PC-9 (cell line): Measurements from ENCODE around the gene FARS2. TPM values are rescaled to one million over a fixed set of nuclear protein-coding genes. Genes with fewer than 3 reads are reported as not detected.
"Not testable (repeated sequence)": the region's sequence is repeated elsewhere in the genome, so short reads cannot be mapped to it uniquely, and the experiment has no call there.

Experiments used
- BruUV-seq: library from RNA; stranded (reverse); fragments of 400-500 nt; replicated peaks from 2 replicates; lab custom pipeline; 2021; lab: Mats Ljungman, UMichigan
- CTCF ChIA-PET: fragments of 300-600 bp; sonication (Branson Sonifier 250); formaldehyde crosslinking; loops from one replicate; lab custom pipeline; 2022; ENCODE audit warnings: antibody characterized with exemption; lab: Charles Lee
- POLR2A ChIA-PET: fragments of 300-600 bp; sonication (Branson Sonifier 250); formaldehyde crosslinking; loops from one replicate; lab custom pipeline; 2022; ENCODE audit warnings: antibody characterized with exemption; ENCODE audit not compliant: unreplicated experiment; lab: Charles Lee
- DNase-seq, 2 experiments: peaks; one replicate each; pipeline versions ENCODE4 v3.0.0 to v3.0.0-alpha.2; 2015 to 2022; ENCODE audit warnings: mixed read lengths in 1 of 2
- H2AFZ ChIP-seq: fragments of 200-600 bp; sonication (generic); 2 replicates; pipeline ENCODE4 v1.8.1; 2017; ENCODE audit warnings: antibody characterized with exemption
- H3F3A ChIP-seq: fragments of 200-600 bp; sonication (generic); 2 replicates; pipeline ENCODE4 v1.8.1; 2017; ENCODE audit warnings: antibody characterized with exemption, mild to moderate bottlenecking, low read depth; ENCODE audit not compliant: insufficient read depth
- H3K27ac ChIP-seq: fragments of 200-600 bp; sonication (generic); 2 replicates; pipeline ENCODE4 v1.6.1; 2016; ENCODE audit warnings: mixed run types
- H3K27me3 ChIP-seq: fragments of 200-600 bp; sonication (generic); 2 replicates; pipeline ENCODE4 v1.6.1; 2016; ENCODE audit warnings: low read depth, mixed run types; ENCODE audit not compliant: insufficient read depth
- H3K36me3 ChIP-seq: fragments of 200-600 bp; sonication (generic); 2 replicates; pipeline ENCODE4 v1.6.1; 2016; ENCODE audit warnings: low read depth, mixed run types
- H3K4me1 ChIP-seq: fragments of 200-600 bp; sonication (generic); replicated peaks from 2 replicates; pipeline ENCODE4 v1.6.1; 2016; ENCODE audit warnings: mixed run types; ENCODE audit not compliant: insufficient read depth
- H3K4me2 ChIP-seq: fragments of 200-600 bp; sonication (generic); 2 replicates; pipeline ENCODE4 v1.6.1; 2017; ENCODE audit warnings: mixed run types
- H3K4me3 ChIP-seq: fragments of 200-600 bp; sonication (generic); 2 replicates; pipeline ENCODE4 v1.6.1; 2016; ENCODE audit warnings: mixed run types
- H3K79me2 ChIP-seq: fragments of 200-600 bp; sonication (generic); 2 replicates; pipeline ENCODE4 v1.6.1; 2017; ENCODE audit warnings: low read depth, mixed run types
- H3K9me2 ChIP-seq: fragments of 200-600 bp; sonication (generic); 2 replicates; pipeline ENCODE4 v1.8.1; 2017; ENCODE audit warnings: mild to moderate bottlenecking; ENCODE audit not compliant: insufficient read depth
- H3K9me3 ChIP-seq: fragments of 200-600 bp; sonication (generic); 2 replicates; pipeline ENCODE4 v1.8.1; 2016; ENCODE audit warnings: low read depth; ENCODE audit not compliant: insufficient read depth
- H4K20me1 ChIP-seq: fragments of 200-600 bp; sonication (generic); 2 replicates; pipeline ENCODE4 v1.8.1; 2017; ENCODE audit not compliant: insufficient read depth
- EZH2 ChIP-seq: fragments of 200-600 bp; sonication (generic); IDR thresholded peaks from 2 replicates; pipeline ENCODE4 v1.8.0; 2017; ENCODE audit warnings: antibody characterized with exemption, low read depth
- intact Hi-C: fragments of 100-400 bp; cut with micrococcal nuclease; formaldehyde crosslinking; loops from one replicate; pipeline ENCODE4 v1.10.0; 2022; ENCODE audit not compliant: unreplicated experiment
- total RNA-seq: library from RNA; stranded (reverse); gene quantifications from 2 replicates; pipeline ENCODE4 v1.2.3, GENCODE V29; 2021
- TF ChIP-seq, protein P1 (sequence below): fragments of 200-600 bp; sonication (generic); conservative IDR thresholded peaks from 2 replicates; pipeline ENCODE4 v1.6.1; 2017; ENCODE audit warnings: mixed run types, antibody characterized with exemption, mild to moderate bottlenecking, moderate library complexity

The FARS2 gene
- total RNA-seq, 1 experiment from 2014 or later, result 26.7 TPM

DNA sequence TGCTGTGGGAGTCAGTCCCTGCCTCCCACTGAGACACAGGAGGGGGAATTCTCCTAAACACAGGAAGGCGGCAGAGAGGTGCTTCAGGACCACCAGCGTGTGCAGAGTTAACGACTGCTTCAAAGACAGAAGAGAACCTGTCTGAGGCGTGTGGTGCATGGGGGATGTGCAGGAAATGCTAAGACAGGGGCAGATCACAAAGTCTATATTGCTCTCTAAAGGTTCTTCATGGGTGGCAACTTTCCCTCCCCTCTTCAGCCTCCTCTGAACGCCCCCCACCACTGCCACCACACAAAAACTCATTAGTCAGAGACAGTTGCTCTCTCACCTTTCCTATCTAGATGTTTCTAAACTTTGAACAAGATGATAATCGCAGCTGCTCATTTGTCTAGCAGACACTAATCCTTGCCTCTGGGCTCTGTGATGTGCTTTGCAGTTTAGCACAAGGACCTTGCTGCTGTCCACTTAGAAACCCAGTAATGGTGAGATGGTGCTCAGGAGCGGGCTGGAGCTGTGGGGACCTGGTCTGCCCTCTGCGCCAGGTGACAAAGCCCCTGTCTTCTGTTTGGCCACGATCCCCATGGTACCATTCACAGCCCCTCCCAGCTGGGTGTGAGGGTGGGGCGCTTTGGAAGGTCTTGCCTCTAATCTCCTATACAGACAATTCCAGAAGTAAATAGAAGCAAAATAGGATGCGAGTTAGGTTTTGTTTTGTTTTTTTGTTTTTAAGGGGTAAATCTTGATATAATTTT lies 525.8 kb downstream of the FARS2 start:
- no peaks in the 10 kb centered on the region for H3K36me3 ChIP-seq
- H3K79me2 ChIP-seq, result no peaks in the 10 kb centered on the region
- 0 out of 2 replicates have a peak, but pooled peaks cover under 1% of the 10 kb centered on the region for H3K27me3 ChIP-seq
- intact Hi-C loops, result no loop called here
- TF ChIP-seq EZH2, result no peak
- TF ChIP-seq, protein P1, sequence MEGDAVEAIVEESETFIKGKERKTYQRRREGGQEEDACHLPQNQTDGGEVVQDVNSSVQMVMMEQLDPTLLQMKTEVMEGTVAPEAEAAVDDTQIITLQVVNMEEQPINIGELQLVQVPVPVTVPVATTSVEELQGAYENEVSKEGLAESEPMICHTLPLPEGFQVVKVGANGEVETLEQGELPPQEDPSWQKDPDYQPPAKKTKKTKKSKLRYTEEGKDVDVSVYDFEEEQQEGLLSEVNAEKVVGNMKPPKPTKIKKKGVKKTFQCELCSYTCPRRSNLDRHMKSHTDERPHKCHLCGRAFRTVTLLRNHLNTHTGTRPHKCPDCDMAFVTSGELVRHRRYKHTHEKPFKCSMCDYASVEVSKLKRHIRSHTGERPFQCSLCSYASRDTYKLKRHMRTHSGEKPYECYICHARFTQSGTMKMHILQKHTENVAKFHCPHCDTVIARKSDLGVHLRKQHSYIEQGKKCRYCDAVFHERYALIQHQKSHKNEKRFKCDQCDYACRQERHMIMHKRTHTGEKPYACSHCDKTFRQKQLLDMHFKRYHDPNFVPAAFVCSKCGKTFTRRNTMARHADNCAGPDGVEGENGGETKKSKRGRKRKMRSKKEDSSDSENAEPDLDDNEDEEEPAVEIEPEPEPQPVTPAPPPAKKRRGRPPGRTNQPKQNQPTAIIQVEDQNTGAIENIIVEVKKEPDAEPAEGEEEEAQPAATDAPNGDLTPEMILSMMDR, result no peak
- H3K27ac ChIP-seq, result no peak overlapping the region
- BruUV-seq, result no TSS peak
- H3K4me3 ChIP-seq, result no peak overlapping the region
- no peaks in the 10 kb centered on the region for H3F3A ChIP-seq
- H3K9me2 ChIP-seq, result no peaks in the 10 kb centered on the region
- no peak for DNase-seq
- no peak overlapping the region for H3K4me2 ChIP-seq
- H3K4me1 ChIP-seq, result no peaks in the 10 kb centered on the region
- H3K9me3 ChIP-seq, result no peaks in the 10 kb centered on the region
- H4K20me1 ChIP-seq, result no peaks in the 10 kb centered on the region
- ChIA-PET CTCF (no interaction called here), POLR2A (no interaction called here)
- H2AFZ ChIP-seq, result no peak overlapping the region

DNA sequence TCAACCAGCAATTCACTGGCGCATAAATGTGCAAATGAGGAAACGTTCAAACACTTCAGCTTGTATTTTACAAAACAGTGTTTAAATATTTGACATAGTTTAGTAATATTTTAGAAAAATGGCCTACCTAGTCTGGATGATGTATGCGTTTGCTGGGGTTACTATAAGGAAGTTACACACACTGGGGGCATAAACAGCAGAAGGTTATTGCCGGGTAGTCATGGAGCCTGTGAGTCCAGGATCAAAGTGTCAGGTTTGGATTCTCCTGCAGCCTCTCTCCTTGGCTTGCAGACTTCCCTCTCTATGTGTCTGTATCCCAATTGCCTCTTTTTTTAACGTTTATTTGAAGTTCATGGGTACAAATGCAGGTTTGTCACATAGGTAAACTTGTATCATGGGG lies 528.1 kb downstream of the FARS2 start:
- H3K27ac ChIP-seq, H3K9me3 ChIP-seq, H3K4me3 ChIP-seq, H3K79me2 ChIP-seq, H2AFZ ChIP-seq, H3K4me2 ChIP-seq, H3K27me3 ChIP-seq, POLR2A ChIA-PET, CTCF ChIA-PET, H3K4me1 ChIP-seq, intact Hi-C loops, DNase-seq, H3K36me3 ChIP-seq, H4K20me1 ChIP-seq, H3F3A ChIP-seq, H3K9me2 ChIP-seq, BruUV-seq: not testable (repeated sequence)

DNA sequence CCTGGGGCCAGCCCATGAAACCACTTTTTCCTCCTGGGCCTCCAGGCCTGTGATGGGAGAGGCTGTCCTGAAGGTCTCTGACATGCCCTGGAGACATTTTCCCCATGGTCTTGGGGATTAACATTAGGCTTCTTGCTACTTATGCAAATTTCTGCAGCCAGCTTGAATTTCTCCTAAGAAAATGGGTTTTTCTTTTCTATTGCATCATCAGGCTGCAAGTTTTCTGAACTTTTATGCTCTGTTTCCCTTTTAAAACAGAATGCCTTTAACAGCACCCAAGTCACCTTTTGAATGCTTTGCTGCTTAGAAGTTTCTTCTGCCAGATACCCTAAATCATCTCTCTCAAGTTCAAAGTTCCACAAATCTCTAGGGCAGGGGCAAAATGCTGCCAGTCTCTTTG lies 535.2 kb downstream of the FARS2 start:
- H3K9me2 ChIP-seq, CTCF ChIA-PET, H3K4me2 ChIP-seq, intact Hi-C loops, H3K79me2 ChIP-seq, H3K27me3 ChIP-seq, H3K9me3 ChIP-seq, H3K4me1 ChIP-seq, BruUV-seq, H3F3A ChIP-seq, DNase-seq, H3K27ac ChIP-seq, H3K4me3 ChIP-seq, H4K20me1 ChIP-seq, H3K36me3 ChIP-seq, POLR2A ChIA-PET, H2AFZ ChIP-seq: not testable (repeated sequence)

DNA sequence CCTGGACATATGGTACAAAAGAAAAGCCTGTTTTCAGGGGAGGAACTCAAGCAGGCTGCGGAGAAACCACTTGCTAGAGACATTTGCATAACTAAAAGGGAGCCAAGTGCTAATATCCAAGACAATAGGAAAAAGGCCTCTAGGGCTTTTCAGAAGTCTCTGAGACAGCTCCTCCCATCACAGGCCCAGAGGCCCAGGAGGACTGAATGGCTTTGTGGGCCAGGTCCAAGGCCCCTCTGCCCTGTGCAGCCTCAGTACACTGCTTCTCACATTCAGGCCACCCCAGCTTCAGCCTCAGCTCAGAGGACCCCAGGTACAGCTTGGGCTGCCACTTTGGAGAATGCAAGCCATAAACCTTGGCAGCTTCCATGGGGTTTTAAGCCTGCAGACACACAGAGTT lies 545.1 kb downstream of the FARS2 start:
- DNase-seq, intact Hi-C loops, H3K4me2 ChIP-seq, CTCF ChIA-PET, H3K9me3 ChIP-seq, POLR2A ChIA-PET, H4K20me1 ChIP-seq, H3K4me1 ChIP-seq, H3F3A ChIP-seq, BruUV-seq, H3K27me3 ChIP-seq, H2AFZ ChIP-seq, H3K4me3 ChIP-seq, H3K9me2 ChIP-seq, H3K36me3 ChIP-seq, H3K27ac ChIP-seq, H3K79me2 ChIP-seq: not testable (repeated sequence)
